ENCODE measurements around the gene DACH1.

DACH1 gene

DNA sequence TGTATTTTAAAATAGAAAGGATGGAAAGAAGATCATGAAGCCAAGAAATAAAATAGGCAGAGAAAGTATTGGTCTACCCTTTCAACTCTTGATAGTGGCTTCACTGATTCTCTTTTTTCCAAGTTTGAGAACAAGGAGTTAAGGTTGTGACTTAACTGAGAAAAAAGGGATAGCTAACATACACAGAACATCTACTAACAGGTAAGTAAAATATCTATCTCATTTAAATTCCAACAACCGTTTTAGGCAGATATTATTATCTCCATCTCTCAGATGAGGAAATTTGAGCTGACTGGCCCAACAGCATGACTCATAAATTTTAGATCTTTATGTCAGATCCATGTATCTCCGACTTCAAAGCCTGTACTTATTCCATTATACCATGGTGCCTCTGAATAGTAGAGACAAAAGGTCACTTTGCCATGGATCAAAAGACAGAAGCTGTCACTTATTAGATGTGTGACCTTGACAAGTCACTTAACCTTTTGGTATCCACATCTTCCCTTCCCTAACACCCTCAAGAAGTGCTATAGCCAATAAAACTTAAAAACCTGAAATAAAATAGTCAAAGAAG is 152.1 kb downstream of the DACH1 start:
- DNase-seq = no peak

DNA sequence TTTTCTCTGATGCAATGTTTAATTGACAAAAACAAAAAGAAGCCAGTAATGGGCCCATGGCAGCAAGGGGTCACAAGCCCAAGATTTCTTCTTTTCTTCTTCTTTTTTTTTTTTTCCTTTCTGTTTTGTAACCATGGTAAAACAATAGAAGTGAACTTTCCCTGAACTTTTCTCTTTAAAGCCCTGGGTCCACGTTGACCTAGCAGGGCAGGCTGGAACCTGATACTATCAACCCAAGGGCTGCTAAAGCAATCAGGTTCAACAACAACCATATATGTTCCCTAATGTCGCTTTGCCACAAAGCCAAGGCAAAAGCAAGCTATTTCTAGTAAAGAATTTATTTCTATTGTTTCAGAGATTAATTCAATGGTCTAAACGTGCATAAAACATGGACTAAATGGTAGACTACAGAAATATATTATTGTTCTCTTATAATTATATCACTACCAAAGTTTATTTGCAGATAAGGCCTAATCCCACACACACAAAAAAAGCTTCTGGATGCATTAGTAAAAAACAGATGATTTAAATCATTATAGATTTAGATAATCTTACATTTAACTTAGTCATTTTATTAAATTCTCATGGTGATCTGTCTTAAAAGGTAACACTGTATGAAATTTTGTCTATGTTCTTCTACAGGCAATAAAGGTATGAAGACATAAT is 153.9 kb downstream of the DACH1 start:
- no peak for DNase-seq

DNA sequence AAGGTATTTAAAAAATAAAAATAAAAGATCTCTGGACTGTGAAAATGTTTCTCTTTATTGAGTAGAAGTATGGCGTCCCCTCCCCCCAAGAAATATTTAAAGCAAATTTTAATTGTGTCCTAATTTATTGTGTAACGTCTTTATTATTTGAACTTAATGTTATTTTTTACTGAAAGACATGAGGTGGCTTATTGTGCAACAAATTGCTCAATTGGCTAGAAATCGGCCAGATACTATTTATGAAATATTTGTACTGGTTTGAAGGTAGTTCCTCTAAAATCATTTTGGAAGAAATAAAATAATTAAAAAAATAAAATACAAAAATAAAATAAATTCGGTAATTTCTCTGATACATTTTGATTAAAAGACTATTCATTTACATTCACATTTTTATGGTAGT is 162.3 kb downstream of the DACH1 start:
- no peak for DNase-seq

DNA sequence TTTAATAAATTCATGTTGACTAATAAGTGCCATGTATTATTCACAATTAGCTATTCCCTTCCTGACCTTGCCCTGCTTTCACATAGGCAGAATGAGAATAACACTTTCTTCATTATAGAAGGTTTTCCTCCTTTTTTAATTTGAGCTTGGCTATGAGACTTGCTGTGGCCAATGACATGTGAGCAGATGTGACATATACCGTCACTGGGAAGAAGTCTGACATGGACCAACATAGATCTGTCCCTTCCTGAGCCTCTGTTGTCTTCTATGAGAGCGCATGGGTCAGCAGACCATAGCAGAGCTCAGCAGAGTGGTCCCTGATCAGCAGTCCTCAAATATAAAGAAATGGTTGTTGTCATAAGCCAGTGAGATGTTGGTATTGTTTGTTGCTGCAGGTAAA is 163.9 kb downstream of the DACH1 start:
- no peak for DNase-seq

DNA sequence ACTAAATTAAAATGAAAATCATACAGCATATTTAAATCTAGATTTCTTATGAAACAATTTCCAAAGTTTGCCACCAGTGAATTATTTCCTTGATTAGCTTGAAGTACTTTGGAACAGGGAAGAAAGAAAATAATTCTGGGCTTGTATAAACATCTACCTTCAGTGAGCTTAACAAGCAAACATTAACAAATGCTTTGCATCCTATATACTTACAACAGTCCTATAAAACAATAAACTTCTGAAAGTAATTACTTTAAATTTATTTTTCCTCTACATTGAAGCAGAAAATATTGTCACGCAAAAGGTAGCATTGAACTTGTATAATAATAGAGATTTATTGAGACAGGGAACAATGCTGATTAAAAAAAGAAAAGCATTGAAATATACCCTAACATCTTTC is 164.8 kb downstream of the DACH1 start:
- DNase-seq = no peak

DNA sequence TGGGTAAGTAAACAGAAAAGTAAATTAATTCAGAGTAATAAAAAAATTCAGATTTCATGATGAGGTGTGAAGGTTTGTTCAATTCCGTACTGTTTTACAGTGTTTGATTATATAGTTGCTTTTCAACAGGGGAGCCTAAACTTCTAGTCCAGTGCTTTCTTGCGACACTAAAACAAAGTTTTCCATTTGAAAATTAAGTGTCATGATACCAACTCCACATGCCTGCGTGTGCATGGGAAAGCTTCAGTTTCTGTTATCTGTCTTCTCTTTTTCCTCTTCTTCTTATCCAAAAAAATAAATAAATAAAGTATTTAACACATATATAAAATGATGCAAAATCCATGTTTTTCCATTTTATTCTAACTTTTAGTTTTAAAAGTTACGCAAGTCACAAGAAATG is 165.3 kb downstream of the DACH1 start:
- no peak for DNase-seq

DNA sequence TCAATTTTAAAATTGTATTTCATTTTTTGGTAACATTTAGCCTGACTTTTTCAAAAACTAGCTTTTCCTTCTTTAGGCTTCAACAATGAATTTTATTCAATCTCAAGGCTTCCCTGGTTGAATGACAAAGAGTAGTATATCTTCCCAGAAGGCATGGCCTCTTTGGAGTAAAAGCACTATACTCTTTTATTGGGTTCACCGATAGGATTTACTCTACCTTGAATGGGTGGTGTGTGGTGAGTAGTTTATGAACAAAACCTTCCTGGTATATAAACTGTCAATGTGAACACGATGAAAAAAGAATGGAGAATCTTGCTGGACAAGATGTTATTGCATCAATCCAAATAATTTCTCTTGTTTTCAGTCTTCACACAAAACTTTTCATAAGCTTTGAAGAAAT is 167.7 kb downstream of the DACH1 start:
- no peak for DNase-seq

DNA sequence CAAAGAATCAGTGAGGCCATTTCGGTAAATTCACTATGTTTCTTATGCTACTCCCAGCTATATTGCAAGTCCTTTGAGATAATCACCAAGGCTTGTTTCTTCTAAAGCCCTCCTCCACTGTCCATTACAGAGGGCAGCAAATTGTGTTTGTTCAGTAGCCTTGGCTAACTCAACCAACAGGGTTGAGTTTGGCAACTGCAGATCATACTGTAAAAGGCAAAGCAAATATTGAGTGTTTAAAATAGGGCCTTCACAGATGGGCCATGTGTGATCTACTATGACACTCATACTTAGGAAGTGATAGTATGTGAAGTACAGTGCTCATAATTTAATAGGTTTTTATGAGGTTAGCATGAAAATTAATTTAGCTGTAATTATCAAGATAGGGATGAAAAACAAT is 171.3 kb downstream of the DACH1 start:
- DNase-seq = no peak

DNA sequence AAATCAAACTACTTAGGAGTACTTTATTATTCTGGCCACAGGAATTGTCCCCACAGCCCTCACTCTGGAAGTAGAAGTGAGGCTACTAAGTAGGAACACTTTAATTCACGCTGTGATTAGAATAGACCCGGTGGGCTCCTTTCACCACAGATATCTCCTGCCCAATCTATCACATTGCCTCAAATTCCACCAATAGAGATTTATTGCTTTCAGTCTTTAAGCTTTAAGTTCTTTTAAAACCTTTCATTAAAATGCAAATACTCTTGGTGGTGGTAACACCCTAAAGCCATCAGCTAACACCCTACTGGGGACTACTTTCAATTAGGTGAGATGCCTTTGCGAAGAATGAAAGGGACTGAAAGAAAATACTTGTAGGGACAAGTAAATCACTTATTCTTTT is 181.9 kb downstream of the DACH1 start:
- DNase-seq = no peak

DNA sequence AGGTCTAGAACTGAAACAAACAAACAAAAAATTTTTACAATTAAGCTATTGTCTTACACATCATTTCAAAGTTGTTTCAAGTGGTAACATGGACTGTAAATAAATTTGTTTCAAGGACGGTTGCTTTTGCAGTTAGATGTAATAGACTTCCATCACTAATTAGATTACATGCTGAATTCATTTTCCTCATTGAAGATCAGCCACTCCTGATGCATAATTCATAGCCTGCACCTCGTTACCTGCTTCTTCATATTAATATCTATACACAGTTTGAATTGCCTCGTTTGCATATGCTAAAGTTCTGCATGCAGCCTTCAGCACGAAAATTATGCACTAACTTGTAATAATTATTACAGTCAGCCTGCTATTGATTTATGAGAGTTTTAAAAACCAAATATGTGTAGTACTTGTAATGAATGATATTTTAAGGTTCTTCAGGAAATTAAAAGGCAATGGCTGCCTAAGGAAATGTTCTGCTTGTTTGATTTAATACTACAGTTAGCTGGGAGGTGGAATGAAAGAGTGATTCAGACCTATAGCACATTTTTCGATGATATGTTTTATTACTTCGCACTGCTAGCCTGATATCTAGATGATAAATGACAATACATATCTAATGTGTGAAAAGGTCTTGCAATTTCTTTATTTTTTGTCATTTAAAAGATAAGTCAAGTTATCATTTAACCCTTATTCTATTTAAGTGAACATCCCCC is 184.9 kb downstream of the DACH1 start:
- no peak for DNase-seq

DNA sequence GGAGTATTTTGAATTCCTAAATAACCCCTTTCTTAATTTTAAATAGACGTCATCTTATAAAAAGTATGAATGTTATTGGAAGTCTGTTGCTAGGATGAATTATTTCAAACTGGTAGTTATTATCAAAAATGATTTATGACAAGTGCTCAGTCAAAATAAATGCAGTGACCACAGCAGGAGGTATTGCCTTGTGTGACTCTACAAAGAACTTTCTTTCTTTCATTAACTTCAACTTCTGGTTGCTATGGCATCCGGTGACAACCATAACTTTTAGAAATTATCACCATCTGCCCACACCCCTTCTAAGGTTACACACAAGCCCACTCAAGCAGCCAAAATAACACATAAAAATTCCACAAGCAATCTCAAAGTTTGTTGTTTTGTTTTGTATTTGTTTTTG is 189.9 kb downstream of the DACH1 start:
- DNase-seq = no peak

DNA sequence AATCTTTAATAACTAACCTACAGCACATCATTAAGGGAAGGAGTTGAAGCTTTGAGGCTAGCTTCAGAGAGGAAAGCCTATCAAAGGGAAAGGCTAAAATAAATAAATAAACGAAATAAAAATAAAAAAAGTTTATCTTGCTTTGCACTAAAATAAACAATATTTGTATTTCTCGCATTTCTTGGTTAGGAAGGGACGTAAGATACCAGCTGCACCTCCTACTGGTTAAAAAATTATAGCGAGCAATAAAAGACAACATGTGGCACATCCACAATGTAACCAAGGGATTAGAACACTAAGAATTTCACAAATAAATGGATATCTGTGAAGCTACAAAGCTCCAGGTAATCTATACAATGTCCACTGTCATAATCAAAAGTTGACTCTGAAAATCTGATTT is 194.5 kb downstream of the DACH1 start:
- no peak for DNase-seq

DNA sequence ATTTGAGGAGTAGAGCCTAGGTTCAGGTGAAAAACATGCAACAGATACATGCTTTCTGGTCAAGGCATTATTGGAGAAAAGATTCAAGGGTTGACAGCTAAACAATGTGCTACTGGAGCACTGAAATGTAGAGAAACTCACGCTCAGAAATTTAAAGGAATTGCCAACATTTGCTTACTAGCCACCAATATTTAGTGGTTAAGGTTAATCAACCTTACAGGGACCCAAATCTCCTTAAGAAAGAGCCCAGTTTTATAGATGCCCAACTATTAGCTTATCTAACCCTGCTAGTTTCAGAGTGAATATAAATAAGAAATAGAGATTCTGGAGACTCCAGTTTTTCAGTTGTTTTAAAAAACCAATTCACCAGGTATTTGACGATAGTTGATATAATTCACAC is 203.6 kb downstream of the DACH1 start:
- no peak for DNase-seq

DNA sequence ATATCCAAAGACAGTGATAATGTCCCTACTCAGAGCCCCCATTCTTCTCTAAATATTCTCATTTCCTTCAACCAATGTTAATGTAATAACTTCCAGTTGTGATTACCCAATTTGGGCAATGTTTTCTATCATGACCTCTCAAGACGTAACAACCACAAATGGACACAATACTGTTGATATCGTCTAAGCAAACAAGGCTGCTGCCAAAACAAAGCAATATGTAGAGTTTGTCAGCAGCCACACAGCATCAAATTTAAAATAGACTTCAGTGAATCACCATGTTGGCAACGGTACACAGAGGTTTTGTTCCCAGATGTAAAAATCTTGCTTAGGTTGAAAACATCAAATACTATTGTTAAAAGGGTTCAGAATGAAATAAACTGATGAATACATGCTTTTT is 205.1 kb downstream of the DACH1 start:
- DNase-seq = no peak

DNA sequence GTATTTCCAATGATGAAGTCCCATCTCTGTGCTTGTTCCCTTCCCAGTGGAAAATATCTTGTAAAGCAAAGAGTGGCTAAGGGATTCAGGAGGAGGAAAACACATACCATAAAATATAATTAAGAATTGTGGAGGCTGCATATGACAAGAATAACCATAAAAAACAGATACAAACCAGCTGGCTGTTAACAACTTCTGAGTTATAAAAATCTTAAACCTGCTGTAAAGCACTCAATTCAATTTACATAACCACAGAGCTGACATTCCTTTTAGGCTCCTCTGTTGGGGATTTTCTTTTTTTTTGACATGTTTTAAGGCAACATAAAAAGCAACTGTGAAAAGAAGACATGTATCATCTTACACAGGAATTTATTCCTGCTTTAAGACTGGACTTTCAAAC is 207.6 kb downstream of the DACH1 start:
- DNase-seq = no peak

DNA sequence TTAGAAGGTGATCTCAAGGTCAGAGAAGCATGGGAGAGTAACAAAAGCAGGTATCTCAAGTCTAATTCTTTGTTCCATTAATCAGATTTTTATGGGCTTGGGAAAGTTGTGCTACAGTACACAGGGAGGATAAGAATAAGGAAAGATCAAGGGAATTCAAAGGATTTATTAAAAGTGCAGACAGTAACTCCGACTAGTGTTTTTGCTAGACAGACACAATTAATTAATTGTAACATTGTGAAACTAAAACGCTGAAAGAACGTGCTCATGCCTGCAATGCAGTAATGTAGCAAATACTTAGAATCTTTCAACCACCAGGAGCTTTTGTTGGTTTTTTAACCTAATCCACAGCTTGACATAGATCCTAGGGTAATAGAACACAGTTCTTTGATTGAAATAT is 221.5 kb downstream of the DACH1 start:
- DNase-seq = no peak

DNA sequence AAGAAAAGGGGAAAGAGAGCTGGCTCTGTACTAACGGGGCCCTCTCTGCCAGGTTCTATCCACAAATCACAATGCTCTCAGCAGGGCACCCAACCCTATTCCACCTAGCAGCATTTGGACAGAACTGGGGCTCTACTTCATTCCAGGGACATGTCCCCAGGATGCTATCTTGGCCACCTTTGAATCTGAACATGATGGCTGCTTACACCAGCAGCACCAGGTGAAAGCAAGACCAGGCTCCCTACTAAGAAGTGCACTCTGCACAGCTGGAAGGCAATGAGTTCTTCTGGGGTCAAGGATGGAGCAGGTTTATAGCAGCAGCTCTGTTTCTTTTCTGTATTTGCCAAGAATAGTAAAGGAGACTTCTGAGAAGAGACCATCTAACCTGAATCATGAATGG is 222.4 kb downstream of the DACH1 start:
- no peak for DNase-seq

DNA sequence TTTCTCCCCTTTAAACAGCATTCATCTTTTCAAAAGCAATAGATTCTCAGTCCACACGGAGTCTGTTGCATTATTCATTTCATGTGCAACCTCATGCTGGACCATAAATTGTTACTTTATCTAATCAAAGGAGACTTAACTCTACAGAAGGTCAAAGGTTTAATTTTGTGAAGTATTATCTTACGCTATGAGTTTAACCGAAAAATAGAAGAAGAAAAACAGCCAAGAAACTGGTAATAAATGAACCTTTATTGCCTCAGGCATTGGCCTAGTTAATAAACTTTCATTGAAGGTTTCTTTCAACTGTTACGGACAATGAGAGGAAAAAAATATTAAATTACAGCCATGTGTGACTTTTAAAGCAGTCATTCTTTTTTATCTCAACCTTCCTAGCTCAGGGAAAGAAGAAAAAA is 223.6 kb downstream of the DACH1 start:
- DNase-seq = no peak

DNA sequence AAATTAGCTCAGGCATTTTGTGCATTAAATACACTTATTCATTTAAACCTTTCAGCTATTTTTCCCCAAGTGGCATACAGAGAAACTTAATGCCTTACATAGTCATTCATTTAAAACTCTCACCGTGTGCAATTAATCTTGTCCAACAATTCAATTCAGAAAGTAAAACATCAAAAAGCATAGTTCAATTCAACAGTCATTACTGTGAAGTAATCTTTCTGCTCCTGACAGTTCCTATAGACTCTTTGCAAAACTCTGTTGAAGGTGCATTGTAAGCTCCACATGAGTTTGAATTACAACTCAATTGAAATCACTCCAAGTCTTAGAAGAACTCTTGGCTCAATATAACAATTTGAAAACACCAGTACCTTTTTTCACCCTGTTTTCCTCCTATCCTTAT is 228.3 kb downstream of the DACH1 start:
- DNase-seq = no peak

DNA sequence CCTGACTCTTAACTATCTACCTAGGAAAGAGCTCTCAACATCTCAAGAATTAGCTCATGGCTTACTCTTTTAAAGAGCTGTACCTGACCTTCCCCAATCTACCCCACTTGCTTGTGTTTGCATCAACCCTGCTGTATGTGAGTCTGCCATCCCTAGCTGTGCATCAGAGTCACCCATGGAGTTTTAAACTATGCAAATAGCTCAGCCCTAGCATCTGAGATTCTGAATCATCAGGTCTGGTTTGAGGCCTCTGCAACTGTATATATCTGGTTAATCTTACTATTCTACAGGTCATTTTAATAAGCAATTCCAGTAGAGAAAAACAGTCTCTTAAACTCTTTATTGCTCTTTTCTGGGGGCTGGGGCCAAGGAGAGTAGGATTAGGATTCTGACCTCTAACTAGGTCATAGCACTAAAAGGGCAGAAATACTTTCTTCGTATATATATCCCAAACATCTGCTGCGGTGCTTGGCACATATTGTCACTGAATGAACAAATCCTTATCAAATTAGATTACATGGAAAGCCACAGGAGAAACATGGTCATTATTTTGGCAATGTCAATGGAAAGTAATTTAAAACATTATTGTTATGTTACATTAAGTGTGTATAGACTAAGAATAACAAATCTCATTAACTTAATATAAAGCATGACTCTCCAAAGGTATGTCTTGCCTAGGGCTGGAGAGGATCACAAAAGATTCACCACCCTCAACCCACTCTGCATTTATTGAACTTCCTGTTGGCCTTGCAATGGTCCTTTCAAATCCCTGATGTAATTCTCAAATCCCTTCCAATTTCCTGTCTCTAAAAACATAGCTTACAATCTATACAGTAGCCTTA is 232.2 kb downstream of the DACH1 start:
- no peak for DNase-seq

DNA sequence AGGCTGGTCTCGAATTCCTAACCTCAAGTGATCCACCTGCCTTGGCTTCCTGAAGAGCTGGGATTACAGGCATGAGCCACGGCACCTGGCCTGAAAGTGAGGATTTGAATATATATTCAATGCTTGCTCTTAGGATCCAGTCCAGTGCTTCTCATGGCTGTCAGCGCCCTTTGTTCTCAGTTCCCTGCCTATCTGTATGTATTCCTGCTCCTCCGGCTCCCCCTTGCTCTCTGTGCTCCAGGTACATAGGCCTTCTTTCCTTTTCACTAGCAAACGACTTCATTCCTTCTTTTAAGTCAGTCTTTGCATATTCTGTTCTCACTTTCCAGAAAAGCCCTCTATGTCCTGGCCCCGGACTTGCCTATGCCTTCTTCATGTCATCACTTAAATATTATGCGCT is 232.8 kb downstream of the DACH1 start:
- no peak for DNase-seq

DNA sequence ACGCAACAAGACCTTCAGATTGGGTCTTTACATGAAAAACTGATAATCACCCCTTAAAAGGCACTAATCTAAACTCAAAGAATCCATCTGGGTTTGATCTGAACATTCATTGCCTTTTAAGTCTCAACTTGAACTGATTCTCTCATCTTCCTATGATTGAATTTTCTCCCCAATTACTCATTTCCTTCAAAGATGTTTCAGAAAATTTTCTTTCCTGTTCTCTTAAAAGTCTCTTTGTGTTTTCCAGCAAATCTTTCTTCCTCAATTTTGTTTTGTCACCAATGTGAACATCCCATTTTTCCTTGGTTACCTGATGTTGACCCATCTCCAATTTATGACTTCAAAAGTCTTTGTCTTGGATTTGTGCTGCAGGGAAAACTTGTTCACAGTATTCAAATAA is 234.3 kb downstream of the DACH1 start:
- no peak for DNase-seq
